Stimulated activated naive CD4-positive, alpha-beta T cell (primary cell): ENCODE data around the gene SLC25A39.
A peak's percentile ranks its signal among the peaks of the same experiment; 100 is the strongest.
"Not testable (repeated sequence)": the region's sequence is repeated elsewhere in the genome, so short reads cannot be mapped to it uniquely, and the experiment has no call there.

Experiments used
- DNase-seq, 6 experiments: peaks; one replicate each; lab custom pipeline; 2025; lab: John Stamatoyannopoulos, UW

The SLC25A39 gene

GRCh38 chr17:44335564-44335963 lies 10.9 kb upstream of the SLC25A39 start:
- DNase-seq, result no peak

- no peak for DNase-seq
These were observed 10.1 kb upstream of the SLC25A39 start for GRCh38 chr17:44334727-44335126.

- DNase-seq, result no peak
These were observed 9.7 kb upstream of the SLC25A39 start for GRCh38 chr17:44334315-44334714.

- no peak for DNase-seq
These were observed 8.7 kb upstream of the SLC25A39 start for GRCh38 chr17:44333371-44333770.

GRCh38 chr17:44331249-44331760 lies 6.7 kb upstream of the SLC25A39 start:
- DNase-seq, result peak; percentile 44 to 85 (median 56)

- DNase-seq, result not testable (repeated sequence)
These were observed 5.6 kb upstream of the SLC25A39 start for GRCh38 chr17:44330263-44330662.

GRCh38 chr17:44329516-44329915 lies 4.9 kb upstream of the SLC25A39 start:
- DNase-seq, result not testable (repeated sequence)

GRCh38 chr17:44327715-44328449 lies 3.3 kb upstream of the SLC25A39 start:
- DNase-seq, result no peak

GRCh38 chr17:44326861-44327444 lies 2.3 kb upstream of the SLC25A39 start:
- DNase-seq, result peak; percentile 82 to 92 (median 90)

GRCh38 chr17:44324092-44324570 lies 492 bp downstream of the SLC25A39 start:
- DNase-seq, result no peak

GRCh38 chr17:44323359-44324091 lies 1.1 kb downstream of the SLC25A39 start:
- no peak for DNase-seq

- no peak for DNase-seq
These were observed 2.3 kb downstream of the SLC25A39 start for GRCh38 chr17:44322236-44322895.

GRCh38 chr17:44321246-44322120 lies 3.1 kb downstream of the SLC25A39 start:
- no peak for DNase-seq

GRCh38 chr17:44320066-44320465 lies 4.6 kb downstream of the SLC25A39 start:
- no peak for DNase-seq

GRCh38 chr17:44318077-44318892 lies 6.3 kb downstream of the SLC25A39 start:
- DNase-seq, result no peak

- no peak for DNase-seq
These were observed 7.1 kb downstream of the SLC25A39 start for GRCh38 chr17:44317545-44317944.

- DNase-seq, result no peak
These were observed 8.6 kb downstream of the SLC25A39 start for GRCh38 chr17:44315760-44316731.

- peak in 4 of 6 experiments; percentile 19 to 49 (median 40) for DNase-seq
These were observed 9.6 kb downstream of the SLC25A39 start for GRCh38 chr17:44314869-44315661.
